ENCODE results near the gene ZFAND2B. TPM values are rescaled to one million over a fixed set of nuclear protein-coding genes. Genes with fewer than 3 reads are reported as not detected.
A peak's percentile ranks its signal among the peaks of the same experiment; 100 is the strongest.

Gene ZFAND2B
- total RNA-seq, 1 donor from 2014 or later = 41.1 TPM

- no peak for ATAC-seq
These were observed 2.0 kb upstream of the ZFAND2B start for GRCh38 chr2:219204425-219205164.

DNA sequence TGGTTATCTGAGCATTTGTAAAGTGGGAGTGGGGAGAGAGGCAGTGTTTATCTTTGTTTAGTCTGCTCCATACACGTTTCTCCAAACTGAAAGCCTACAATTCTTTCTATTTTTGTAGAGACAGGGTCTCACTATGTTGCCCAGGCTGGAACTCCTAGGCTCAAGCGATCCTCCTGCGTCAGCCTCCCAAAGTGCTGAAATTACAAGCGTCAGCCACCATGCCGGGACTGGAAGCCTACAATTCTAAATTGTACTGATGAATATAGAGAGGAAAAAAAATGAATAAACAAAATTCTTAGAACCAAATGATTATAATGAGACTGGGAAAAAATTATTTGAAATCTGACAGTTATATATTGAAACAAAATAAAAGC, 1.4 kb upstream of the ZFAND2B start:
- ATAC-seq = no peak

DNA sequence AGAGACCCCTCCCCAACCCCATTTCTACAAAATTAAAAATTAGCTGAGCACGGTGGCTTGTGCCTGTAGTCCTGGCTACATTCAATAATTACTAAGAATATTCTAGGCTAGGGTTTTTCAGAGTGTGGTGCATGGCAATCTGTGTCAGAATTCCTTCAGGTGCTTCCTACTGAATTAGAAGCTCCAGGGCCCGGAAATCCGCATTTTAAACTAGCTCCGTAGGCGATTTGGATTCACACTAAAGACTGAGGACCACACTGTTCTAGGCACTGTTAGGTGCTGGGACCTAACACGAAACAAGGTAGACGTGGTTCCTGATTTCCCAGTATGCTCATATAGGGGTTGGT, 628 bp upstream of the ZFAND2B start:
- ATAC-seq = no peak

DNA sequence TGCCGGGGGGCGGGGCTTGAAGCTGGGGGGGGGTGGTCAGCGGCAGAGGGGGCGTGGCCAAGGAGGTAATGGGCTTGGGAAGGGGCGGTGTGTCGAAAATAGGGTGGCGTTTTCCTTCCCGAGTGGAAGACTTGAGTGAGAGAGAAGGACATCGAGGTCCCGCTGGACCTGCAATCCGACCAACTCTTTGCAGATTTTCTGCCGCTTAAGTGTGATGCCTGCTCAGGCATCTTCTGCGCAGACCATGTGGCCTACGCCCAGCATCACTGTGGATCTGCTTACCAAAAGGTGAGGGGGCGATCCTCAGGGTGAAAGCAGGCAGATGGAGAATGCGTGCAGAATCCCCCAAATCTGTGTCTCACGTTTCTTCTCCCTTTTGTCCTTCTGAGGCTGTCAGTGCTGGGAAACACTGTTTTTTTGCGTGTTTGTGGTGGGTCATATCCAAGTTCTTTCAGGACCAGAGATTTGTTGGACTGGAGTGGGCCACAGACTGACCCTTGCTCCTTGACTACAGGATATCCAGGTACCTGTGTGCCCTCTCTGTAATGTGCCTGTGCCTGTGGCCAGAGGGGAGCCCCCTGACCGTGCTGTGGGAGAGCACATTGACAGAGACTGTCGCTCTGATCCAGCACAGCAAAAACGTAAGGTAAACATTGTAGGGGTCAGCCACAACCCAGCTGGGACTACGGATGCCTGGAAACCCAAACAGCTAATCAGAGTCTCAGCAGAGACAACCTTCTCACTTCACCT, 727 bp downstream of the ZFAND2B start:
- peak; percentile 2 for ATAC-seq

- ATAC-seq = peak; percentile 35
These were observed 1.5 kb downstream of the ZFAND2B start for GRCh38 chr2:219207884-219208740.

DNA sequence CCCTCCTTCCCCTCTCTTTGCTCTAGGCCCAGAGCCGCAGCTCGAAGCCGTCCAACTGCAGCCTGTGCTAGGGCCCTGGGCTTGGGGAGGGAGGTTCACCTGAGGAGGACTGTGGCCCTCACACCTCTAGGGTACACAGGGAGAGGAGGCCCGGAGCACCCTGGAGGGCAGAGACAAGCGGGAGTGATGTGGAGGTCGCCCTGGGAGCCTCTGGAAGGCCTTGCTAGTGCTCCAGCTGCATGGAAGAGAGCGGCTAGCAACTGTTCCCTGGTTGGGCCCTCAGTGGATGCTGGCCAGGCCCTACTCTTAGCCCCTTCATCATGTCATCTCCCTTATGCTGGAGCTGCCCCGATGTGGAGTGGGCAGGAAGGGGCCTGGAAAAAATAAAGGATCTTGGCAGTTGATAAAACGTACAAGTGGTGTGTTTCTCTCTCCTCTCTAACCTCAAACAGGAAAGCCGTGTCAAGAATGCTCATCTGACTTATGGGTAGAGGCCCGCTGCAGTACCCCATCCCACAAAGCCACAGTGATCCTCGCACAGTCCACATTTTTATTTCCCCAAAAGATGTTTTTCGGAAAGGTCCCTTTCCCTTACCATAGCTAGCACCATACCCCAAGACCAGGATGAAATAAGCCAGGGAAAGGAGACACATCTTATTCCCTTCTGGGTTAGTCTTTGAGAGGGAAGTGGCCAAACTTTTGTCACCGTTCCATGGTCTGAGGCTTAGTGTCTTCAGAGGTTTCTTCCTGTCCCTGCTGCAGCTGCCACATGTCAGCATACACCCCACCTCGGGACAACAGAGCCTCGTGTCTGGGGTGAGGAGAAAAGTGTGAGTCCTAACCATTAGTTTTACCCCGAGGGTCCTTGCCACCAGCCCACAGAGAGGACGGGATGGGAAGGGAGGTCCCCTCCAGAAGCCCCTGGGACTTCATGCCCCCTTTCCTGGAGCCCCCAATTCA, 2.9 kb downstream of the ZFAND2B start:
- no peak for ATAC-seq

DNA sequence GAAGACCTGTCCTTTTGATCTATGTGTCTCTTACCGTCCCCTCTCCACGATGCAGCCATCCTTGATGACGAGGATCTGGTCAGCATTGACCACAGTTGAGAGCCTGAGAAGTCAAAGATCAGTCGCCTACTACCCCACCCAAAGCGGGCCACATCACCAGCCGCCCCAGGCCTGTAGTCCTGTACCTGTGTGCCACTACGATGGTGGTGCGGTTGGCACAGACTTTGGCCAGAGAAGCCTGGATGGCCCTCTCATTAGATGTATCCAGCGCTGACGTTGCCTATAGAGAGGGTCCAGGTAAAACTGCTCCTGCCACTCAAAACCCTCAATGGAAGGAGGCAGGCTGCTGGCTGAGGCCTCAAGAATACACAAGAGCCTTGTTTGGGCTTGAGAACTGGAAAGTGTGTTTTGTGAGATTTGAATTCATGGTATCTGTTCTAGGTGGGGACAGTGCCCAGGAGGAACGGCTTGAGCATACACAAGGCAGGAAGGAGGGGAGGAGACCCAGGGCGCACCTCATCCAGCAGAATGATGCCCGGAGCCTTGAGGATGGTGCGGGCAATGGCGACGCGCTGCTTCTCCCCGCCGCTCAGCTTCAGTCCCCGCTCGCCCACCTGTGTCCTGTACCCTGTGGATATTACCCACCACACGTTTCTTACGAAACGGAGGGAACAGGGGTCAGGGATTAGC, 3.8 kb downstream of the ZFAND2B start:
- no peak for ATAC-seq

DNA sequence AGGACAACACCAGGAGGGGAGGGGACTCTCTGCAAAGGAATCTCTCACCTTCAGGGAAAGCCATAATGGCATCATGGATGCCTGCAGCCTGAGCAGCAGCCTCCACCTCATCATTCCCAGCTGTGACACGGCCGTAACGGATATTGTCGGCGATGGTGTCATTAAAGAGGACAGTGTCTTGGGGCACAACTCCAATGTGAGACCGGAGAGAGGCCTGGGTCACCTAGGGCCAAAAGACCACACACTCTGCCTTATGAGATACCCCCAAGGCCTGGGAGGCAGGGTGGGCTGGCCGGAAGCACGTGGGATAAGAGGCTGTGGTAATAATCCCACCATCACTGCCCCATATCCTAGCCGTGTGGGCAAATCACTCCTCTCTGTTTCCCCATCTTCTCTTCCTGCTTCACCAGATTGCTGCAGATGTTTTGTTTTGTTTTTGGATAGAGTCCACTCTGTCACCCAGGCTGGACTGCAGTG, 4.3 kb downstream of the ZFAND2B start:
- ATAC-seq = no peak

- ATAC-seq = no peak
These were observed 6.4 kb downstream of the ZFAND2B start for GRCh38 chr2:219213026-219213415.

DNA sequence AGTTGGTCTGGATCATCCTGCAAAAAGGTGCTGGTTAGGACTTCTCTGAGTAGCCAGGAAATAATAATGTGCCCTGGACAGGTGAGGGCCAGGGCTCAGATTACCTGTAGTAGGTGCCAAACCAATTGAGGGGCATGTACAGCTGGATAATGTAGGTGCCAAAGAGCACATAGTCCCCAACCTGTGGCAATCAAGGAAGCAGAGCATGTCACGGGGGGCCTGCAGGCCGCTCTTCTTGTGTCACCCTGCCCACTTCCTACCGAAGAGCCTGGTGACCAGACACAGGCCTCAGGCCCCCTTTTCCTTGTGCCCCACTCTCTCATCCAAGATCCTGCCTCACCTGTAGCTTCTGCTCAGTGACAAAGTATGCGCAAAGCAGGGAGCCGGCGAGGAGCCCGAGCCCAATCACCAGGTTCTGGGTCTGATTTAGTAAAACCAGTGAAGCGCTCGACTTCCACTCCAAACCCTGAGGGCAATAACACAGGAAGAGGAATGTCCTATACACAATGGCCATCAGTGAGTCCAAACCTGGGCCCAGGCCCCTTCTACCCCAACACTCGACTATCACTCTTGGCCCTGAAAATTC, 7.0 kb downstream of the ZFAND2B start:
- ATAC-seq = no peak

GRCh38 chr2:219214141-219214540, 7.6 kb downstream of the ZFAND2B start:
- ATAC-seq = no peak

- ATAC-seq = no peak
These were observed 8.2 kb downstream of the ZFAND2B start for GRCh38 chr2:219214786-219215185.

DNA sequence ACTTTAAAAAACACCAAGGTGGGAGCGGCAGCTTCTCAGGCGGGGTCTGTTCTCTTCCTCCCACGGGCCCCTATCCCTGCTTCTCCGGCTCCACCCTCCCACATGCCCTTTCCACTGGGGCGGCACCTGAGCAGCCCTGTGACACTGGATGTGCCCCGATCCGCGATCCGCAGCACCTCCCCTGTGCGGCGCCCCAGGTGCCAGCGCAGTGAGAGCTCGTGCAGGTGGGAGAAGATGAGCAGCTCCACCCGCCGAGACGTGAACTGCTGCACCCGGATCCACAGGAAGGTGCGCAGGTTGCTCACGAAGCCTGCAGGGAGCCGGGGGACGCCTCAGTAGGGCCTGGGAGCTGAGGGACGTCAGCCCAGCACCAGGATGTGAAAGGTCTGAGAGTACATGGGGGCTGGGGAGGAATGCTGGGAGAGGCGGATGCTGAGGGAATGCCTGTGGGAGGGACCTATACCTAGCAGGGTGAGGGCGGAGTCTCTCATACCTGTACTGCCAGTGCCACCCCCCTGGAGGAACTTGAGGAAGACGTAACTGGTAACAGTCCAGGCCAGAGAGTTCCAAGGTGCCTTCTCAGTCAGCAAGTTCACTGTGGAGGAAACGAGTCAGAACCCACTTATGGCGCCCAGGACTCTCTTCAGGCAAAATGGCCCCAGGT, 9.4 kb downstream of the ZFAND2B start:
- no peak for ATAC-seq

DNA sequence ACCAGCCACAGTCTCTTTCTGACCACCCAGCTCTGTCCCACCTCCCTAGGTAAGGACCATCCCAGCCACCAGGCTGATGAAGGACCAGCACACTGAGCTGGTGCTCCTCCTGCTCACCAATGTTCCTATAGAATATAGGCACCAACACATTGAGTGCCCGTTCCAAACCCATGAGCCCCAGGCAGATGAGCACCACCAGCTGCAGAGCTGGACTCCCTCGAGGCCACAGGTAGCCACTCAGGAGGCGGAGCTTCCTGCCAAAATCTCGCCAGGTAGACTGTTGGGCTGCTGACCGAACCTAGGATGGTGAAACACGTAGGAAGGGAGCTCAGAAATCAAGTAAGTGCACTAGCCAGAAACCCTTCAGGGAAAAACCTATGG, 9.9 kb downstream of the ZFAND2B start:
- ATAC-seq = no peak

DNA sequence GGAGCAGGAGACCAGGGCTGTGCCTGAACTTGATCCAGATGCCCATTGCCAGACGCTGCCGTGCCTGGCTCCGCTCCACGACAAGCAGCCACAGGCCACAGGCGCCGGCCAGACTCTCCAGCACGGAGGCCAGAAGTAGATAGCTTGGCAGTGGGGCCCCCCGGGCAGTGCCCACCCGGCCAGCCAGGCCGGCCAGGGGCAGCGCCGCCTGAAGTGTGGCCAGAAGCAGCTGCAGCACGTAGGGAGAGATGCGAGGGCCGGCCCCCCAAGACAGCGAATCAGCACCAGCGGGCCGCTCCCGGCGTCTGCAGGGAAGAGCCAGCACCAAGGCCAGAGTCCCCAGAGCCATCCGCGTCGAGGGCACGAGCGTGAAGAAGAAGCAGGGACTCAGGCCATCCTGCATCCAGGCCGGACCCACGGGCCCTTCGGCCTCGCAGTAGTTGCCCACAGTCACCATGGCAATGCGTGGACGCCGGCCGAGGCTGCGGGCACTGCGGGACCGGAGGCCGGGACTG, 11.7 kb downstream of the ZFAND2B start:
- peak; percentile 61 for ATAC-seq

DNA sequence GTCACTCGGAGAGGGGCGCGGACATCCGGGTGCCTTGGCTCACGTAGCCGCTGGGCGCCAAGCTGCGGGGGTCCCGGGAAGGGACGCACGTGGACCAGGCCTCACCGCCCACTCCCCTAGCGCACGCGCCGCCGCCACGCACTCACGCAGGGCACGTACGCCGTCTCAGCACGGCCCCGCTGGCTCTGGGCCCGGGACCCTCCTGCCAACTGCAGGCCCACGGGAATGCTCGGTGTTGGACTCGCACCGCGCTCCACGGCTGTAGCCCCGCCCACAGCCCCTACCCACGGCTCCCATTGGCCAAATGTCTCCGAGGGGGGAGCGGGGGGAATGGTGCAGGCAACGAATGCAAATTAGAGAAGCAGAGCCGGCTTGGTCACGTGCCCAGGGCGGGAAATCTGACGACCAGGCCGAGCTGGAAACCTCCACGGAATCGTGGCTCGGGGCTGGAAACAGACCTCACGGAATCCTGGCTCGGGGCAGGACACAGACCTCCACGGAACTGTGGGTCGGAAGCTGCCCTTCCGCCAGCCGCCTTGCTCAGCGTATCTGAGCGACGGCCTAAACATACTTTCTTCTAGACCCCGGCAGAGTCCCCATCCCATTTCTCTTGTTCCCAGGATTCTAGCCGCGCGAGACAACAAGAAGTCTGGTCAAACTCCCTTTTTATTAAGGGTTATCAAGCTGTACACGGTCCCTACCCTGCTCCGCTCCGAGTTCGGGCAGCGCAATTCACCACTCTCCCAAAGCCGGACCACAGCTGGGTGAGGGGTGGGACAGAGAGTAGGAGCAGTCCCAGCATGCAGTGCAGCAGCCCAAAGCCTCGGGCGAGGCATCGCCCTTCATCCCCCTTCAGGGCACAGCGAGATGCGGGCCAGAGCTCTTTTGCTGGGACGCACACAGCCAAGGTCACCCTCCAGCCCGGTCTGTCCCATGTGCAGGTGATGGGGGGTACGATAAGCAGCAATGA, 12.4 kb downstream of the ZFAND2B start, which contains the start of gene ABCB6:
TSS of gene ABCB6 (minus strand) at position 227 of the 970 bp plus-strand sequence. CDS start 285 bp downstream, outside the sequence.
- peak; percentile 83 for ATAC-seq

DNA sequence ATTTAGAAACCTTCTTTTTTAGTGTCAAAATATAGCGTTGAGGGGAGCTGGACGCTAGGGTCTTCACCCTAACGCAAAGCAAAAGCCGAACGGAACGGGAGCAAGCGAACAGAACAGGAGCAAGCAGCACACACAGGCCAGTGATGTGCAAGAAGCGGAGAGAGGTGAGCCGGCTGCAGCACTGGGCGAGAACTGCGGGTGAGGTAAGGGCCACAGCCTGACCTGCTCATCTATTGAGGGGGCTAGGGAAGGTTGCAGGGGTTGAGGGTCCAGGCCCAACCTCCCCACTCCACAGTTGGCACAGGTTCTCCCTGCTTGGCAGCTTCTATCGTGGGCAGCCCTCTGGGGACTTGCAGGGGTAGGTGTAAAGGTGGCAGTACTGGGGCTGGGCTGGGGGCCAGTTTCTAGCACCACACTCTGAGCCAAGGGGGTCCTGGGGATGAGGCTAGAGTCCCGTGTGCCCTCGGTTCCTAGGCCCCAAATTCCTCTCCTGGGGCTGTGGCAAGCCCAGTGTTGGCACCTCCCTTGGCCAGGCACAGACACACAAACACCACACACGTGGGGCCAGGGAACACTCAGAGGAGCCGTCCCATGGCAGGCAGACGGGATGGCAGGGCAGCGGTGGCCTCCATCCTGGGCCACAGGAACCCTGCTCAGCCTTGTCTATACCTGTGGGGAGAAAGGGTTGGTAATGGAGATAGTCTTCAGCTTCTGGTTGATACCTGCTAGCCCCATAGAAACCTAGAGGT, 13.4 kb downstream of the ZFAND2B start:
- no peak for ATAC-seq

All from esophagus mucosa (tissue), 1 donor.